HCT116 (cell line): ENCODE measurements around the gene CEP170B.

Experiments used
- CEBPB ChIP-seq: IDR thresholded peaks from 2 replicates; pipeline ENCODE4 v1.6.1; 2012; ENCODE audit warnings: low read depth
- EZH2 ChIP-seq: fragments of 200-600 bp; sonication (generic); IDR thresholded peaks from 2 replicates; pipeline ENCODE4 v1.6.1; 2017; ENCODE audit warnings: antibody characterized with exemption, mixed run types
- POLR2A ChIP-seq: IDR thresholded peaks from 2 replicates; pipeline ENCODE4 v1.7.0; 2011; ENCODE audit warnings: borderline replicate concordance; ENCODE audit not compliant: insufficient read depth, insufficient read length; ENCODE audit errors: extremely low read depth
- POLR2AphosphoS5 ChIP-seq: IDR thresholded peaks from 2 replicates; pipeline ENCODE4 v1.6.1; 2011; ENCODE audit warnings: mild to moderate bottlenecking, low read depth, low read length, moderate library complexity
- SP1 ChIP-seq: IDR thresholded peaks from 2 replicates; pipeline ENCODE4 v1.6.1; 2012; ENCODE audit warnings: low read depth
- TCF7L2 ChIP-seq: IDR thresholded peaks from 2 replicates; pipeline ENCODE4 v1.7.0; 2011; ENCODE audit warnings: borderline replicate concordance, inconsistent platforms; ENCODE audit not compliant: insufficient read depth, insufficient read length; ENCODE audit errors: extremely low read depth
- YY1 ChIP-seq: IDR thresholded peaks from 2 replicates; pipeline ENCODE4 v1.6.1; 2011; ENCODE audit warnings: low read length, low read depth, moderate library complexity, mild to moderate bottlenecking; ENCODE audit not compliant: insufficient replicate concordance; ENCODE audit errors: extremely low read depth
- ZFX ChIP-seq: fragments of 450-650 bp; IDR thresholded peaks from 2 replicates; pipeline ENCODE4 v1.6.1; 2017
- TF ChIP-seq, protein P1 (sequence below): IDR thresholded peaks from 2 replicates; pipeline ENCODE4 v1.6.1; 2012; ENCODE audit warnings: low read depth
- TF ChIP-seq, protein P2 (sequence below), 3 experiments: fragments of 200-600 bp in 1 of 3; sonication (generic) in 1 of 3; IDR thresholded peaks in 2 of 3; conservative IDR thresholded peaks in 1 of 3; 2 replicates each; pipeline ENCODE4 v1.5.1; 2012 to 2017; ENCODE audit warnings: low read depth in 2 of 3, low read length in 2 of 3, antibody characterized with exemption in 1 of 3, borderline replicate concordance in 1 of 3, control low read depth in 1 of 3, mild to moderate bottlenecking in 1 of 3, mixed read lengths in 1 of 3, mixed run types in 1 of 3, moderate library complexity in 1 of 3; ENCODE audit not compliant: insufficient read depth in 1 of 3
- TF ChIP-seq, protein P3 (sequence below): IDR thresholded peaks from 2 replicates; pipeline ENCODE4 v1.6.1; 2012

DNA sequence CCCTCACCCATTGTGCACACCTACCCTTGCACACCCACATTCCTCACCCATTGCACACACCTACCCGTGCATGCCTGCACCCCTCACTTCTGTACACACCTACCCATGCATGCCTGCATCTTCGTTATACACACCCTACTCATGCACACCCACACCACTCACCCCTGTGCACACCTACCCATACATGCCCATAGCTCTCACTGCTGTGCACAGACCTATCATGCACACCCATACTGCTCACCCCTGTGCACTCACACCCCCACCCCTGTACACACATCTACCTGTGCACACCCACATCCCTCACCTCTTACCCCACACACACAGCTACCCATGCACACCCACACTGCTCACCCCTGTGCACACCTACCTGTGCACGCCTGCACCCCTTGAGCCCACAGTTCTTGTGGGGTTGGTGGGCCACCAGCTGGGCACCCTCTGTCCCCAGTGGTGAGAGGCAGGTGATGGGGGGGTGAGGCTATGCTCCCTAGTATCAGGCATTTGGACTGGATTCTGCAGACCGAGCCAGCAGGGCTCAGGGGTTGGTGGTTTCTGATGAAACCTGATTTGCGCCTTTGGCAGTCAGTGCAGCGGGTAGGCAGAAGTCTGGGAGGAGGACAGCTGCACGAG is 15.6 kb downstream of the CEP170B start:
- TF ChIP-seq, protein P1, sequence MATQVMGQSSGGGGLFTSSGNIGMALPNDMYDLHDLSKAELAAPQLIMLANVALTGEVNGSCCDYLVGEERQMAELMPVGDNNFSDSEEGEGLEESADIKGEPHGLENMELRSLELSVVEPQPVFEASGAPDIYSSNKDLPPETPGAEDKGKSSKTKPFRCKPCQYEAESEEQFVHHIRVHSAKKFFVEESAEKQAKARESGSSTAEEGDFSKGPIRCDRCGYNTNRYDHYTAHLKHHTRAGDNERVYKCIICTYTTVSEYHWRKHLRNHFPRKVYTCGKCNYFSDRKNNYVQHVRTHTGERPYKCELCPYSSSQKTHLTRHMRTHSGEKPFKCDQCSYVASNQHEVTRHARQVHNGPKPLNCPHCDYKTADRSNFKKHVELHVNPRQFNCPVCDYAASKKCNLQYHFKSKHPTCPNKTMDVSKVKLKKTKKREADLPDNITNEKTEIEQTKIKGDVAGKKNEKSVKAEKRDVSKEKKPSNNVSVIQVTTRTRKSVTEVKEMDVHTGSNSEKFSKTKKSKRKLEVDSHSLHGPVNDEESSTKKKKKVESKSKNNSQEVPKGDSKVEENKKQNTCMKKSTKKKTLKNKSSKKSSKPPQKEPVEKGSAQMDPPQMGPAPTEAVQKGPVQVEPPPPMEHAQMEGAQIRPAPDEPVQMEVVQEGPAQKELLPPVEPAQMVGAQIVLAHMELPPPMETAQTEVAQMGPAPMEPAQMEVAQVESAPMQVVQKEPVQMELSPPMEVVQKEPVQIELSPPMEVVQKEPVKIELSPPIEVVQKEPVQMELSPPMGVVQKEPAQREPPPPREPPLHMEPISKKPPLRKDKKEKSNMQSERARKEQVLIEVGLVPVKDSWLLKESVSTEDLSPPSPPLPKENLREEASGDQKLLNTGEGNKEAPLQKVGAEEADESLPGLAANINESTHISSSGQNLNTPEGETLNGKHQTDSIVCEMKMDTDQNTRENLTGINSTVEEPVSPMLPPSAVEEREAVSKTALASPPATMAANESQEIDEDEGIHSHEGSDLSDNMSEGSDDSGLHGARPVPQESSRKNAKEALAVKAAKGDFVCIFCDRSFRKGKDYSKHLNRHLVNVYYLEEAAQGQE: no peak
- TF ChIP-seq SP1: no peak
- no peak for TF ChIP-seq POLR2A
- TF ChIP-seq CEBPB: no peak
- TF ChIP-seq, protein P2, sequence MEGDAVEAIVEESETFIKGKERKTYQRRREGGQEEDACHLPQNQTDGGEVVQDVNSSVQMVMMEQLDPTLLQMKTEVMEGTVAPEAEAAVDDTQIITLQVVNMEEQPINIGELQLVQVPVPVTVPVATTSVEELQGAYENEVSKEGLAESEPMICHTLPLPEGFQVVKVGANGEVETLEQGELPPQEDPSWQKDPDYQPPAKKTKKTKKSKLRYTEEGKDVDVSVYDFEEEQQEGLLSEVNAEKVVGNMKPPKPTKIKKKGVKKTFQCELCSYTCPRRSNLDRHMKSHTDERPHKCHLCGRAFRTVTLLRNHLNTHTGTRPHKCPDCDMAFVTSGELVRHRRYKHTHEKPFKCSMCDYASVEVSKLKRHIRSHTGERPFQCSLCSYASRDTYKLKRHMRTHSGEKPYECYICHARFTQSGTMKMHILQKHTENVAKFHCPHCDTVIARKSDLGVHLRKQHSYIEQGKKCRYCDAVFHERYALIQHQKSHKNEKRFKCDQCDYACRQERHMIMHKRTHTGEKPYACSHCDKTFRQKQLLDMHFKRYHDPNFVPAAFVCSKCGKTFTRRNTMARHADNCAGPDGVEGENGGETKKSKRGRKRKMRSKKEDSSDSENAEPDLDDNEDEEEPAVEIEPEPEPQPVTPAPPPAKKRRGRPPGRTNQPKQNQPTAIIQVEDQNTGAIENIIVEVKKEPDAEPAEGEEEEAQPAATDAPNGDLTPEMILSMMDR (IDR thresholded peaks at IDR 0.05 in 2 of 3, conservative IDR thresholded peaks at IDR 0.05 in 1 of 3; ENCODE audit: borderline replicate concordance in 1 of 3, insufficient read depth in 1 of 3, low read depth in 2 of 3, low read length in 2 of 3): no peak
- TF ChIP-seq POLR2AphosphoS5: no peak
- TF ChIP-seq EZH2: no peak
- TF ChIP-seq TCF7L2: no peak
- TF ChIP-seq, protein P3, sequence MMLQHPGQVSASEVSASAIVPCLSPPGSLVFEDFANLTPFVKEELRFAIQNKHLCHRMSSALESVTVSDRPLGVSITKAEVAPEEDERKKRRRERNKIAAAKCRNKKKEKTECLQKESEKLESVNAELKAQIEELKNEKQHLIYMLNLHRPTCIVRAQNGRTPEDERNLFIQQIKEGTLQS: no peak
- no peak for TF ChIP-seq YY1
- no peak for TF ChIP-seq ZFX
